HG03103 (cell line): ENCODE results near the gene SORL1-AS1.

Source experiments
- ATAC-seq: cut with Tn5 transposase; IDR thresholded peaks from one replicate; pipeline ENCODE4 v1.9.1; 2021; ENCODE audit warnings: low read depth; ENCODE audit not compliant: unreplicated experiment

The SORL1-AS1 gene

GRCh38 chr11:121453589-121454299 is 977 bp upstream of the SORL1-AS1 start:
- no peak for ATAC-seq

- peak; percentile 49 for ATAC-seq
Measured at GRCh38 chr11:121451986-121452608, 670 bp downstream of the SORL1-AS1 start, which contains the start of gene SORL1. Gene SORL1, plus strand, starts transcription at chr11:121452314. Its CDS starts 18 bp downstream, at chr11:121452332.

GRCh38 chr11:121451178-121451985 is 1.4 kb downstream of the SORL1-AS1 start:
- peak; percentile 7 for ATAC-seq

GRCh38 chr11:121450401-121450800 is 2.4 kb downstream of the SORL1-AS1 start:
- no peak for ATAC-seq

- no peak for ATAC-seq
Measured at GRCh38 chr11:121449626-121450025, 3.1 kb downstream of the SORL1-AS1 start.

GRCh38 chr11:121449123-121449522 is 3.6 kb downstream of the SORL1-AS1 start:
- ATAC-seq, result no peak

- ATAC-seq, result no peak
Measured at GRCh38 chr11:121448431-121448941, 4.3 kb downstream of the SORL1-AS1 start.

- ATAC-seq, result no peak
Measured at GRCh38 chr11:121448011-121448410, 4.8 kb downstream of the SORL1-AS1 start.

- no peak for ATAC-seq
Measured at GRCh38 chr11:121446752-121447156, 6.0 kb downstream of the SORL1-AS1 start.

GRCh38 chr11:121445071-121445768 is 7.5 kb downstream of the SORL1-AS1 start:
- no peak for ATAC-seq

GRCh38 chr11:121444526-121444925 is 8.2 kb downstream of the SORL1-AS1 start:
- no peak for ATAC-seq

- no peak for ATAC-seq
Measured at GRCh38 chr11:121443688-121444275, 9.0 kb downstream of the SORL1-AS1 start.

- no peak for ATAC-seq
Measured at GRCh38 chr11:121441521-121441920, 11.2 kb downstream of the SORL1-AS1 start.

- no peak for ATAC-seq
Measured at GRCh38 chr11:121439759-121440158, 13.0 kb downstream of the SORL1-AS1 start.

GRCh38 chr11:121439337-121439736 is 13.4 kb downstream of the SORL1-AS1 start:
- no peak for ATAC-seq

GRCh38 chr11:121437686-121438078 is 15.1 kb downstream of the SORL1-AS1 start:
- ATAC-seq, result no peak

GRCh38 chr11:121437018-121437685 is 15.6 kb downstream of the SORL1-AS1 start:
- ATAC-seq, result no peak

- ATAC-seq, result no peak
Measured at GRCh38 chr11:121435551-121436511, 16.9 kb downstream of the SORL1-AS1 start.
